HG02943 (cell line): ENCODE measurements around the gene BAIAP2.
"Not testable (repeated sequence)": the region's sequence is repeated elsewhere in the genome, so short reads cannot be mapped to it uniquely, and the experiment has no call there.

ENCODE experiments used
- ATAC-seq: cut with Tn5 transposase; IDR thresholded peaks from one replicate; pipeline ENCODE4 v1.9.1; 2021; ENCODE audit warnings: mild to moderate bottlenecking, low read depth, moderate library complexity; ENCODE audit not compliant: unreplicated experiment

BAIAP2 gene

DNA sequence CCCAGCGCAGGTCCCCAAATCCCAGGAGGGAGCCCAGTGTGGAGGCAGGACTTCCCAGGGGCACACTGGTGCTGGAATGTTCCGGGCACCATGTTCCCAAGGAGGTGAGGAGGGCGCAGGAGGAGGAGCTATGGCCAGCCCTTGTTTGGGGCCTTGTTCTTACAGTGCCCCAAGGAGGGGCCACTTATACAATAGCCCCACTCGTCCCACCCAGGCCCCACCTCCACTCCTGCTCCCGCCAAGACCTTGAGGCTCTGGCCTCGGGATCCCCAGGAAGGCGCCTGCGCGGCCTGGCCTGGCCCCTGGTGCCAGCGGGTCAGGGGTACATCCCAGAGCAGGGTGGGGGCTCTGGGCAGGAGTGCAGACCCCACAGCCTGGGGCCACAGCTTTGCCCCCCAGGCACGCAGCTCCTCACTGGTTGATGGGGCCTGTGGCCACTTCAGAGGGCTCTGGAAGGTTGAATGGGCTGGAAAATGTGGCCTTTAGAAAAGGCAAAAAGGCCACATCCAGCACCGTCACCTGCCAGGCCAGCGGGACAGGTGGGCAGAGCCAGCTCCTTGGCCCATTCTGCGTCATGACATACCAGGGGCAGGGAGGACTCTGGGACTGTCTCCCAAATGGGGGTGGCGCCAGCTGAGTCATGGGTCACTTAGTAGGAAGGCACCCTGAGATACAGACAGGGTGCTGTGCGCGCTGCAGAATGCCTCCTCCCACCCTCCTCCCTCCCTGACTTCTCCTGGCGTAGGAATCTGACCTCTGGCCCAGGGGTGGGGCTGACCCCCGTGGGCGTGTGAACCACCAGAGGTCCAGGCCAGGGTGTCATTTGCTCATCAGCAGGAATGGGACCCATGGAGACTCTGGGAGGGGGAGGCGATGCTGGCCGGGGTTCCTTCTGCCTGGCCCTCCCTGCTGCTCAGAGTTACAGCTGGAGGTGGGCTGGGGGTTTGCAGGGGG, 98.1 kb downstream of the BAIAP2 start:
- ATAC-seq = no peak

DNA sequence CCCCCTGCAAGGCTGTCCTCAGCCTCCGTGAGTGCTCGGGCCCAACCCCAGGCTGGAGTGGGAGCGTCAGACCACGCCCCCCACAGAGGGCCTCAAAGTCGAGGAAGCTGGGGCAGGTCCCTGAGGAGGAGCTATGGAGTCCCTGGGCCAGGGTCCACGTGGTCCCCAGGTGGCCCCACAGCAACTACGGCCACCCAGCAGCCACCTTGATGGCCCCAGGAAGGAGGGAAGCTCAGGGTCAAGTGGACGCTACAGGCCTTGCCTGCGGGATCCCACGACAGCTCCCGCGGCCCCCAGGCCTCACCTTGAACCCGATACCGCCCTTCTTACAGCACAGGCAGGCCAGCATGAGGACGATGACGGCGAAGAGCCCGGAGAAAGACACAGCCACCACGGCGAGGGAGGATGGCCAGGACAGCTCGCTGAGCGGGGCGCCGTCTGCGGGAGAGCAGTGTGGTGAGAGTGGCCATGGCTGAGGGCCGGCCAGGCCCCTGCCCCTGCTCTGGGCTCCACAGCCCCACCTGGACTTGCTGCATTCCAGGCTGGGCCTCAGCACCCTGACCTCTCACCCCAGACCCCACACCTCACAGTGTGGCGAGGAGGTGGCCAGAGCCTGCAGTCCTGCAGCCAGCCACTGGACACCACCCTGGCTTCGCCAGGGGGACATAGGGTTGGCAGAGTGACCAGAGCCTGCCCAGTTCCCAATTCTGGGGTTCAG, 99.3 kb downstream of the BAIAP2 start:
- no peak for ATAC-seq

DNA sequence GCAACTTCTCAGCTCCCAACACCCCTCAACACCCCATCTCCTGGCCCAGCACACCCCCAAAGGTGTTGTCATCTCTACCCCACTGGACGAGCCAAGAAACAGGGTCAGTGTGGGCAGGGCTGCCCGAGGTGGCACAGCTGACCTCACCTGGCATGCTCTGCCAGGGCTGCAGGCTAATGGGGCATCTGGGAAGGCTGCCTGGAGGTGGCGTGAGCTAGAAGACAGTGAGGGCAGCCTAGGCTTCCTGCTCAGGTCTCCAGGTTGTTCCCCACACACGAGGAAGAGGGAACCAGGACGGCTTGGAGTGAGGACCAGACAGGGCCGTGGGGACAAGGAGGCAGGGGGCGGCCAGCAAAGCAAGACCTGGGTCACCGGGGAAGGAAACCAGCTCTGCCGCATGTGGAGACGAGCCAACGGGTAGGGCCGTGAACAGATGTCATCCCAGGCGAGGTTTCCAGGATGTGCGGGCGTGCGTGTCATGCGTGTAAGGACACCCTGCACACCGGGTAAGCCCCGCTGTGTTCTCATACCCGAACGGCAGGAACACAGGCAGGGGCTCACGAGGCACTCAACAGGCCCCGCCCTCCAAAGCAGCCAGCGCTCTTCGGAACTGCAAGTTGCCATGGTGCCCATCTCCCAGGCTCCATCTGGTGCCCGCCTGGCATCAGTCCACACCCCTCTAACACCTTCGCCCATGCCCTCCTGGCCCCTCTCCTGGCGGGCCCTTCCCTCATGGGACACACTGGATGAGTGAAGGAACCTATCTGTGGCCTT, 100.7 kb downstream of the BAIAP2 start:
- no peak for ATAC-seq

DNA sequence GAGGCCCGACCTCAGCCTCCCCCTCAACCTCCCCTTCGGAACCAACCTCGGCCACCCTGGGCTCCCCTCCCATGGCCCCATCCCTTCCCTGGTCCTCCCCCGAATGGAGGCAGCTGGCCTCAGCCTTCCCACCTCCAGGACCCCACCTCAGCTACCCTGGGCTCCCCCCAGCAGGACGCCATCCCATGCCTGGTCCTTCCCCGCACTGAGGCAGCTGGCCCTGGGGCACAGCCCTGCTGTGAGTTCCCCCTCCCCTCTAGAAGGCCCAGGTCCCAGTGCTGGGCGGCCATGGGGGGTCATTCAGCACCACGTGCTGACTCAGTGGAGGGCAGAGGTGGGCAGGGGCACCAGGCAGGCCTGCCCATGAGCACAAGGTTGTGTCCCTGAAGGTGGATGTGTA, 101.4 kb downstream of the BAIAP2 start:
- no peak for ATAC-seq

DNA sequence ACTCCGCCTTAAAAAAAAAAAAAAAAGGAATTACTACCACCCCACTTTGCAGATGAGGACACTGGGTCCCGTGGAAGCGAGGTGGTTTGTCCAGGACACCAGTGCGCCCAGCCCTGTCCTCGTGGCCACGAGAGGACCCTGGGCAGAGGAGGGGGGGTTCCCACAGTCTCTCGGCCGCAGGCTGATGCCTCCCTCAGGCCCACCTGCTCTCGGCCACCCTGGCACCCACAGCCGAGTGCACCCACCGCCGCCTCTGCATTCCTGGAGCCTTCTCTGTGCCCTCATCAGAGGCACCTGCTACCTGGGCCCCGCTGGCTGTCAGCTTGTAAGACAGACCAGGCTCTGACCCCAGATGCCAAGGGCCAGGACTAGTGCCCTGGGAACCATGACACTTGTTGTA, 102.3 kb downstream of the BAIAP2 start:
- ATAC-seq = no peak

DNA sequence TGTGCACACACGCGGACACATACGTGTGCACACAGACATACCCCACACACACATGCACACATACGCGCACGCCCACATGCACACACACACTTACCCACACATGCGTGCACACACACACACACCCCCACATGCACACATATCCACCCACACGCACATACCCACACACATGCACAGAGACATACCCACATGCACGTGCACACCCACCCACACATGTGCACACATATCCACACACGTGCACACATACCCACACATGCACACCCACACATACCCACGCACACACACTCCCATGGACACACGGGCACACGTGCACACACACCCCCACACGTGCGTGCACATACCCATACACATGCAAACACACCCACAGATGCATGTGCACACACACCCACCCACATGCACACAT, 103.1 kb downstream of the BAIAP2 start:
- no peak for ATAC-seq

DNA sequence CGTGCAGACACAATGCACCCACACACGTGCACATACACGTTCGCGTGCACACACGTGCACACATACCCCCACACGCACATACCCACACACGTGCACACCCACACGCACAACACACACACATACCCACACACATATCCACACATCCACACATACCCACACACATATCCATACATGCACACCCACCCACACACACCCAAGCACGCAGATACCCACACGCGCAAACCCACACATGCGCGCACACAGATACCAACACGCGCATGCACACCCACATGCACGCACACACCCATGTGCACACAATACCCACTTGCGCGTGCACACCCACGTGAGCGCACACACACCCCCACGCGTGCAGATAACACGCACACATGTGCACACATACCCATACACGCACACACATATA, 103.5 kb downstream of the BAIAP2 start:
- ATAC-seq = no peak

DNA sequence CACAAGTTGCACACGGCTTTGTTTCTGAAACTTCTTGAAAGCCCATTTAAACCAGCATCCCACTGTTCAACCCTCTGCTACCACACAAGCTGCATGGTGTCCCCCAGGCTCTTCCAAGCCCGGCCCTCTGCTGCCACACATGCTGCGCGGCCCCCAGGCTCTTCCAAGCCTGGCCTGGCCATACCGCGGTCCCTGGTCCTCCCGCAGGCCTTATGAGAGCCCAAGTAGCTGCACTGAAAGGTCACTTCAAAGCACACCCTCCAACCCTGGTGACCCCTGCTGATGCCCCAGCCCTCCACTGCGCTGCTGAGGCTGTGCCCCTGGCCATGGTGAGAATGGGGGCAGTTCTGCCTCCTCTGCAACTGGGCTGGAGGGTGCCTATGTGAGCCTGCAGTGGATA, 104.5 kb downstream of the BAIAP2 start:
- ATAC-seq = no peak

DNA sequence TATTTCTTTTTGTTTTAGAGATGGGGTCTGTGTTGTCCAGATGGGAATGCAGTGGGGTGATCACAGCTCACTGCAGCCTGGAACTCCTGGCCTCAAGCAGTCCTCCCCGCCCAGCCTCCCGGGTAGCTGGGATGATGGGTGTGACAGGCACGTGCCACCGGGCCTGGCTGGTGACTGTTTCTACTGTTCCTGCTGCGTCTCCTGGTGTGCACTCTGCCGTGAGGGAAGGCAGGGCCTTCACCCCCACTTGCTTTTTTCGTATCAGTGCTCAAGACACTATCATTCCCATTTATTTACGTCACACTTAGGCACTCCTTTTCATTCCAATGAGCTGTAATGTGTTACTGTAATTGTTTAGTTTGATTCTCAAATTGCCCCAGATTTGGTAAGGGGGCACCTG, 105.1 kb downstream of the BAIAP2 start:
- ATAC-seq = no peak

DNA sequence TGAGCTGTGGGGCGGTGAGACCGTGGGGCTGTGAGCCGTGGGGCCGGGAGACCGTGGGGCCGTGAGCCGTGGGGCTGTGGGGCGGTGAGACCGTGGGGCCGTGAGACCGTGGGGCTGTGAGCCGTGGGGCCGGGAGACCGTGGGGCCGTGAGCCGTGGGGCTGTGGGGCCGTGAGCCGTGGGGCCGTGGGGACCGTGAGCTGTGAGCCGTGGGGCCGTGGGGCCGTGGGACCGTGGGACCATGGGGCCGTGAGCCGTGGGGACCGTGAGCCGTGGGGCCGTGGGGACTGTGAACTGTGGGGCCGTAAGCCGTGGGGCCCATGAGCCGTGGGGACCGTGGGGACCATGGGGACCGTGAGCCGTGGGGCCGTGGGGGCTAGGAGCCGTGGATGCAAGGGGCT, 105.7 kb downstream of the BAIAP2 start:
- no peak for ATAC-seq

DNA sequence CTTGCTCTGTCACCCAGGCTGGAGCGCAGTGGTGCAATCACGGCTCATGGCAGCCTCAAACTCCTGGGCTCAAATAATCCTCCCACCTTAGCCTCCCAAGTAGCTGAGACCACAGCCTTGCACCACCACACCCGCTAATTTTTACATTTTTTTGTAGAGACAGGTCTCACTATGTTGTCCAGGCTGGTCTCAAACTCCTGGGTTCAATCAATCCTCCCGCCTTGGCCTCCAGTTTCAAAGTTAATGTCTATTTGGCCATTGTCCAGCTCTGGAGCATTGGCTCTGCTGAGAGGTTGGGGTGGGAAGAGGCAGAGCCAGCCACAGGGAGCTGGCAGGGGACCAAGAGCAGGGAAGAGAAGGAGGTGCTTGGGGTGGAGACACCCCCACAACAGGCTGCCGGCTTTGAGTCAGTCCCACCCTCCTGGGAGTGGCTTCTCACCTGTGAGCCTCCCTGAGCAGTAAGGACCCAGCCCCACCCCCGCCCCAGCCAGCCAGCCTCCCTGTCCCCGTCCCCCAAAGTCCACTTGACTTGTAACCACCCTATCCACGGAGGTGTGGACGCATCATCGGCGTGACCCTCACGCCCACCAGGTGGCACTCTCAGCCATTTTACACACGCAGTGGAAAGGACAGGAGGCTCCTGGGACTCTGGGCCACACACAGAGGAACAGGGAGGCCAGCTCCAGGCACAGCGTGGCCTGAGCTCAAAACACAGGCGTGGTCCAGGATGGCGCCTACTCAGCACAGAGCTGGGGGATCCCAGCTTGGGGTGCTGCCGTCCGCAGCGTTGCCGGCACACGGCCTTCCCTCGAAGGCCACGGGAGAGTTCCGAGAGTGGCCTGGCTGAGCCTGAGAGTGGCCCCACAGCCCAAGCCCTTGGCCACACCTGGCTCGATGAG, 107.6 kb downstream of the BAIAP2 start:
- no peak for ATAC-seq

DNA sequence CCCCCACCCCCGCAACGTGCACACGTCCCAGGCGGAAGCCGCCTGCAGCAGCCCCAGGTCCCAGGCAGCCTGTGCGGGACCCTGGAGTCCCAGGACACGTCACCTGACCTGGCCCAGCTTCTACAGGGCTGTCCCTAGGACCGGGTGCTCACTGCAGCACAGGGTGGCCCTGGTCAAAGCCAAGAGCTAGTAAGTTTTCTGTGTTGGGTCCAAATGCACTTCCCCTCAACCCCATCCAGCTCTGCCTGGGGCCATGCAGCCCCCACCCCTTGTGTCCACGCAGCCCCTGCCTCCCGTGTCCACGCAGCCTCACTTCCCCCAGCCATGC, 108.2 kb downstream of the BAIAP2 start:
- ATAC-seq = no peak

DNA sequence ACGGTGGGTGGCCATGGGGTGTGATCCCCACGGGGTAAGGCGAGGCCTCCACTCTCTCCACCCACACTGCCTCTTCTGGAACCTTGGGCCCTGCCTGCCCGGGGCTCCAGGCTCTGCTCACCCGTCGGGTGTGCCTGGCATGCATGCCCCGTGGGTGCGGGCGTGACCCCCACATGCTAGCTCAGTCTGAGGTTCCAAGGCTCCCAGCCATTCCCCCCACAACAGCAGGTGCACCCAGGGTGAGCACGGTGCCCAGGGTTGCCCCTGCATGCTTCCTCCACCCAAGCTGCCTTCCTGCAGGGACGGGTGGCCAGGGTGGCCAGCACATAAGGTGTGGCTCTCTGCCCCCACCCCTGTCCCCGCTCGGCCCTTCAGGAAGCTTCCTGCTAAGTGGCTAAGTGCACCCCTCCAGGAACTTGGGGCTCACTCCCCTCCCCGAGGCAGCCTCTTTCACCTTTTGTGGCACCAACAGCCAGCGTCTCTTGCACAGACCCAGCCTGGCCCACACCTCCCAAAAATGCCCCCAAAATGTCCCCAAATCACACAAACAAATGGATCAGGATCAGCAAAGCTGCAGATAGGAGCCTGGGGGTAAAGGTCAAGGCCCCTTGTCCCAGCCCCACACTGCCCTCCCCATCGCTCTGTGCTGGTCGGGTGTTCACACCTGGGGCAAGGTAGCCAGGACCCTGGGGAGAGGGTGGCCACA, 108.9 kb downstream of the BAIAP2 start:
- no peak for ATAC-seq

DNA sequence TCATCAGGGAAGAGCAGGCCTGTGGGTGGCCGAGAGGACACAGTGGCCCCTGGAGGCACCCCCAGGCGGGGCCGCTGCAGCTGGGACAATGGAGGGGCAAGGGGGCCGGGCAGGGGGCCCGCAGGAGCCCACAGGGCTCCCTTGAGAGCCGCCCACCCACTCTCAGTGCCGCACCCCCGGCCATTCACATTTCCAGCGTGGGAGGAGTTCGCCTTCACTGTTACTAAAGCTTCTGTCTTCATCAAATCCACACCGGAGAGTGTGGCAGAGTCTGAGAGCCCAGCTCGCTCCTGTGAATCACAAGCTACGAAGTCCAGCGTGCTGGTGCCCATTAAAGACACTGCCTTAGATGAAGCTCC, 109.5 kb downstream of the BAIAP2 start:
- no peak for ATAC-seq

DNA sequence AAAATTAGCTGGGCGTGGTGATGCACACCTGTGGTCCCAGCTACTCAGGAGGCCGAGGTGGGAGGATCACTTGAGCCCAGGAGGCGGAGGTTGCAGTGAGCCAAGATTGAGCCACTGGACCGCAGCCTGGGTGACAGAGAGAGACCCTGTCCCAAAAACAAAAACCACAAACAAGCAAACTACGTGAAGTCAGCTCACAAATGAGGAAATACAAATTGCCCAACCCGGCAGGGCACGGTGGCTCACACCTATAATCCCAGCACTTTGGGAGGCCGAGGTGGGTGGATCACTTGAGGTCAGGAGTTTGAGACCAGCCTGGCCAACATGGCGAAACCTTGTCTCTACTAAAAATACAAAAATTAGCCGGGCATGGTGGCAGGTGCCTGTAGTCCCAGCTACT, 111.3 kb downstream of the BAIAP2 start:
- ATAC-seq = not testable (repeated sequence)

DNA sequence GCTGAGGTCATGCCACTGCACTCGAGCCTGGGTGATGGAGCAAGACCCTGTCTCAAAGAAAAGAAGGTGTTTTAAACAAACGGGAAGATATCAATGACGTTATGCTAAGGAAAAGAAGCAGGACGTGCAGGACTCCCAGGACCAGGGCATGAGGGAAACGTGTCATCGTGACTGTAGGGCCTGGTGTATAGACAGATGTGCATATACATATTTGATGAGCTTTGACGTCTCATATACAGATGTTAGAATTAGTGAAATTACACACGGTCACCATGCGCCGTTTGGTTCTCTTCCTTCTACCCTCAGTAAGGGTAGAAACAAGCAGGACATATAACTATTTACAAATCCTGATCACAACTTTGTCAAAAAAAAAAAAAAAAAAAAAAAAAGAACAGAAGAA, 112.8 kb downstream of the BAIAP2 start:
- ATAC-seq = no peak

DNA sequence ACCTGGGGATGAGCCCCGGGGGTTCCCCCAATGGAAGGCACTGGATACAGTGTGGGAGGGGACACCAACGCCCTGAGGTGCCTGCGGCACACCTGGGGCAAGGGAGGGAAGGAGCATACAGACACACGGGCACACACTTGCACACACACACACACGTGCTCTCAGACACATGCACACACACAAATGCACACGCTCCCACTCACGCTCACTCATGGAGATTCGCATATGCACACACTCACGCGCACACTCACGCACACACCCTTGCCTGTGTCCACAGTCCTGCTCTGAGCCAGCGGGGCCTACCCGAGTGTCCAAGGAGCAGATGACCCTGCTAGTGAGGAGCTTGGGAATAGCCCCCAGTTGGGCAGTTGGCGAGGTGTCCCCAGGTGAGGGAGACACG, 113.6 kb downstream of the BAIAP2 start:
- ATAC-seq = no peak

DNA sequence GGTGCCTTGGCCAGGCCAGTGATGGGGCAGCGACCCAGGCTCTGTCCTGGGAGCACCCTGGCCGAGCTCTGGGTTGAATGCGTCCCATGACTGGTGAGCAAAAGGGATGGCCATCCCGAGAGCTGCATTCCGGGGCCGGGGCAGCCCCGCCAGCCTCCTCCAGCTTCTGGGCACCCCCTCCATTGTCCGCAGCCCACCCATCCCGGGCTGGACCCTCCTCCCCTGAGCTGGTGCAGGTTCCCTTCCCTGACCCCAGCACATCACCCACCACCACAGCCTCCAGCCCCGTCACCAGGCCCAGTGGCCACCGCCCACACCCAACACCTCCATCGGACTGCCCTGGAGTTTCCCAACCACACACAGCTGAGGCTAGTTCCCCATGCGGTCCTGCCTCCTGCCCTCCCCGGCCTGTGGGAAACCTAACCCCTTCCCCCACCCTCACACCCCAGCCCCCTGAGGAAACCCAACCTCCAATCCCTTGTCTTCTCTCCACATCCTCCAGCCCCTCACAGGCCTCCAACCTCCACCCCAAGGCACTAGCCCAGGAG, 114.1 kb downstream of the BAIAP2 start:
- ATAC-seq = no peak

DNA sequence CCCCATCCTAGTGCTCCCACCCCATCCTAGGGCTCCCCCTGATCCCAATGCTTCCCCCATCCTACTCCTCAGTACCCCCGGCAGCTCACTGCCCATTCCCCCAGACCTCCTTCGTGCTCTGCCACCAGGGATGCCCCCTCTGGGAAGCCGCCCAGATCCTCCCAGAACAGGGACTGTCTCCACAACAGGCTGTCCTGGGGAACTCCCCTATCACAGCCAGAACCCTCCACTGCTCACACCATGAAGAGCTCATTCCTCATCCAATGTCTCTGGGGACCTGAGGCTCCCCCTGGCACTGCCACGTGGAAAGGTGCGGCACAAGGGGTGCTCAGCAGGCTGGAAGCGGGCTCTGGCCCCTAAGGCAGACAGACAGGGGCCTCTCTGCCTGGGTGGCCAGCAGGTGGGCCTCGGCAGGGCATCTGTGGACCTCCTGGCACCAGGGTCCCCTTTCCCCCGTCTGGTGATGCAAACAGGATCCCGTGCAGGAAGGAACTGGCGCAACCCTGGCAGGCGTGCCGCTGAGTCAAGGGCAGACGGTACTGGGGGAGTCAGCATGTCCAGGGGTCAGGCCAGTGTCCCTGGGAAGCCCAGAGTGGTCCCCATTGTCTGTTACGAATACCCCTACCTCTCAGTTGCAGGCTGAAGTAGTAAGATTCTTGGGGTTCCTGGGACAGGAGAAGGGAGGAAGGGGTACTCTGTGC, 115.6 kb downstream of the BAIAP2 start:
- ATAC-seq = no peak
